ENCODE results near the gene INPP5A.

Gene INPP5A

GRCh38 chr10:132780356-132780755 lies 242.8 kb downstream of the INPP5A start:
- H3K9me3 ChIP-seq (ENCODE audit: control insufficient read depth, insufficient read depth, low read length), result peaks cover 11% of the 10 kb centered on the region; the same call in 1 of the 2 replicates
- no peaks in the 10 kb centered on the region for H3K9me2 ChIP-seq (replicated peaks; ENCODE audit: control insufficient read depth, low read length)
- no peaks in the 10 kb centered on the region for H3K79me2 ChIP-seq (ENCODE audit: control insufficient read depth, low read length)
- H3K27me3 ChIP-seq (ENCODE audit: control insufficient read depth, low read length), result no peaks in the 10 kb centered on the region
- no peaks in the 10 kb centered on the region for H4K20me1 ChIP-seq (ENCODE audit: control insufficient read depth, insufficient read depth, low read depth, low read length)
- no peaks in the 10 kb centered on the region for H3K36me3 ChIP-seq (ENCODE audit: control insufficient read depth, low read length)
- TF ChIP-seq, protein P1, sequence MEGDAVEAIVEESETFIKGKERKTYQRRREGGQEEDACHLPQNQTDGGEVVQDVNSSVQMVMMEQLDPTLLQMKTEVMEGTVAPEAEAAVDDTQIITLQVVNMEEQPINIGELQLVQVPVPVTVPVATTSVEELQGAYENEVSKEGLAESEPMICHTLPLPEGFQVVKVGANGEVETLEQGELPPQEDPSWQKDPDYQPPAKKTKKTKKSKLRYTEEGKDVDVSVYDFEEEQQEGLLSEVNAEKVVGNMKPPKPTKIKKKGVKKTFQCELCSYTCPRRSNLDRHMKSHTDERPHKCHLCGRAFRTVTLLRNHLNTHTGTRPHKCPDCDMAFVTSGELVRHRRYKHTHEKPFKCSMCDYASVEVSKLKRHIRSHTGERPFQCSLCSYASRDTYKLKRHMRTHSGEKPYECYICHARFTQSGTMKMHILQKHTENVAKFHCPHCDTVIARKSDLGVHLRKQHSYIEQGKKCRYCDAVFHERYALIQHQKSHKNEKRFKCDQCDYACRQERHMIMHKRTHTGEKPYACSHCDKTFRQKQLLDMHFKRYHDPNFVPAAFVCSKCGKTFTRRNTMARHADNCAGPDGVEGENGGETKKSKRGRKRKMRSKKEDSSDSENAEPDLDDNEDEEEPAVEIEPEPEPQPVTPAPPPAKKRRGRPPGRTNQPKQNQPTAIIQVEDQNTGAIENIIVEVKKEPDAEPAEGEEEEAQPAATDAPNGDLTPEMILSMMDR (IDR thresholded peaks at IDR 0.05; ENCODE audit: low read depth, low read length, poor library complexity, severe bottlenecking), result no peak
- no peak overlapping the region for H3K4me3 ChIP-seq (ENCODE audit: low read length)
- H3K4me1 ChIP-seq (ENCODE audit: control insufficient read depth, low read length), result no peaks in the 10 kb centered on the region
- no peaks in the 10 kb centered on the region for H3F3A ChIP-seq (ENCODE audit: control insufficient read depth, insufficient read depth)
- no peak overlapping the region for H3K27ac ChIP-seq (ENCODE audit: low read depth, low read length)
- H3K4me2 ChIP-seq (ENCODE audit: low read length), result no peak overlapping the region

GRCh38 chr10:132781556-132781955 lies 244.0 kb downstream of the INPP5A start:
- no peak for TF ChIP-seq EZH2phosphoT487 (IDR thresholded peaks at IDR 0.05; ENCODE audit: borderline replicate concordance, low read length)
- TF ChIP-seq, protein P1 (IDR thresholded peaks at IDR 0.05; ENCODE audit: low read depth, low read length, poor library complexity, severe bottlenecking), result no peak
- H3K4me3 ChIP-seq (ENCODE audit: low read length), result no peak overlapping the region
- no peaks in the 10 kb centered on the region for H4K20me1 ChIP-seq (ENCODE audit: control insufficient read depth, insufficient read depth, low read depth, low read length)
- peaks cover 11% of the 10 kb centered on the region; the same call in 1 of the 2 replicates for H3K9me3 ChIP-seq (ENCODE audit: control insufficient read depth, insufficient read depth, low read length)
- no peaks in the 10 kb centered on the region for H3K9me2 ChIP-seq (replicated peaks; ENCODE audit: control insufficient read depth, low read length)
- H3K79me2 ChIP-seq (ENCODE audit: control insufficient read depth, low read length), result no peaks in the 10 kb centered on the region
- H3F3A ChIP-seq (ENCODE audit: control insufficient read depth, insufficient read depth), result no peaks in the 10 kb centered on the region
- no peaks in the 10 kb centered on the region for H3K36me3 ChIP-seq (ENCODE audit: control insufficient read depth, low read length)
- no peak overlapping the region for H3K4me2 ChIP-seq (ENCODE audit: low read length)
- no peak overlapping the region for H3K27ac ChIP-seq (ENCODE audit: low read depth, low read length)
- H3K4me1 ChIP-seq (ENCODE audit: control insufficient read depth, low read length), result no peaks in the 10 kb centered on the region
- no peaks in the 10 kb centered on the region for H3K27me3 ChIP-seq (ENCODE audit: control insufficient read depth, low read length)

- no peak overlapping the region for H3K27ac ChIP-seq (ENCODE audit: low read depth, low read length)
- no peak overlapping the region for H3K4me2 ChIP-seq (ENCODE audit: low read length)
- no peaks in the 10 kb centered on the region for H3K9me2 ChIP-seq (replicated peaks; ENCODE audit: control insufficient read depth, low read length)
- no peaks in the 10 kb centered on the region for H3K79me2 ChIP-seq (ENCODE audit: control insufficient read depth, low read length)
- no peaks in the 10 kb centered on the region for H3K27me3 ChIP-seq (ENCODE audit: control insufficient read depth, low read length)
- H3K4me1 ChIP-seq (ENCODE audit: control insufficient read depth, low read length), result no peaks in the 10 kb centered on the region
- no peaks in the 10 kb centered on the region for H3F3A ChIP-seq (ENCODE audit: control insufficient read depth, insufficient read depth)
- no peak for TF ChIP-seq EZH2phosphoT487 (IDR thresholded peaks at IDR 0.05; ENCODE audit: borderline replicate concordance, low read length)
- TF ChIP-seq, protein P1 (IDR thresholded peaks at IDR 0.05; ENCODE audit: low read depth, low read length, poor library complexity, severe bottlenecking), result no peak
- no peak overlapping the region for H3K4me3 ChIP-seq (ENCODE audit: low read length)
- no peaks in the 10 kb centered on the region for H4K20me1 ChIP-seq (ENCODE audit: control insufficient read depth, insufficient read depth, low read depth, low read length)
- H3K36me3 ChIP-seq (ENCODE audit: control insufficient read depth, low read length), result no peaks in the 10 kb centered on the region
- peaks cover 12% of the 10 kb centered on the region; the same call in 1 of the 2 replicates for H3K9me3 ChIP-seq (ENCODE audit: control insufficient read depth, insufficient read depth, low read length)
Measured at GRCh38 chr10:132783165-132783939, 245.8 kb downstream of the INPP5A start.

All from DOHH2 (cell line).